HG02588 (cell line): ENCODE data around the gene C11orf87.

ENCODE experiments used
- ATAC-seq: cut with Tn5 transposase; IDR thresholded peaks from one replicate; pipeline ENCODE4 v1.9.1; 2021; ENCODE audit warnings: mild to moderate bottlenecking, moderate library complexity; ENCODE audit not compliant: unreplicated experiment

The C11orf87 gene

DNA sequence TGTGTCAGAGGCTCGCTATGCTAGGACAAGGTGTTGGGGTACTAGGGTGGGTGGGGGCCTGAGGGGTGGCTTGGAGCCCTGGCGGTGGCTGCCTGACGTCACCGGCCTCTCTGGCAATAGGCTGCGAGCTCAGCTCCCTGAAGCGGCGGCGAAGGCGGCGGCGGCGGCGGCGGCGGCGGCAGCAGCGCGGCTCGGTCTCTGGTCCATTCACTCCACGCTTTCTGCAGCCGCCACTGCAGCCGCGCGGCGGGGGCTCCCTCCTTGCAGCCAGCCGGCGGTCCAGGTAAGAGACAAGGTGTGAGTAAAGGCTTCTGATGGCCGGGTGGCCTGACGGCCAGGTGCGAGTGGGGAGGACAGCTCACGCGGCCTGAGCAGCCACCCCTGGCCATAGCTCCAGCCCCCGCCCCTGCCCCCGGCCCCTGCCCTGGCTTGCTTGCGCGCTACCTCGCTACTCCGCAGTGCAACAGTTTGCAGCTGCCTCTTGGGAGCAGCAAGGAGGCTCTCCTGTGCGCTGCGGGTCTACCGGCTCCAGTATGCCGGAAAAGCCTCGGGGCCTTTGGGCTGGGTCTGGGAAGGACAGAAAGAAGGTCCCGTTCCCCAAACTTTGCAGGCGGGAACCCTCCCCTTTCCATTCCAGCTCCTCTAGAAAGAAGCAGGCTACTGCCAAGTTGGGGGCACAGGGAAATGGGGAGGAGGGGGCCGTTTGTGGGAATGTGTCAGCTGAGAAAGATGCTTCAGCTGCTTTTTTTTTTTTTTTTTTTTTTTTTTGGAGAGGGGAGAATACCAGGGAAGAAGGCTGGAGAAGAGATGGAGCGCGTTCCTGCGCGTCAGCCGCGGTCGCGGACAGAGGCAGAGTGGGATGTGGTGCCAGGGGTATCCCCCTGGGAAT is at the start of gene C11orf87:
Gene C11orf87, plus strand, starts transcription at position 210 of the 889 bp plus-strand sequence. CDS start 1,444 bp downstream, outside the sequence.
- no peak for ATAC-seq

DNA sequence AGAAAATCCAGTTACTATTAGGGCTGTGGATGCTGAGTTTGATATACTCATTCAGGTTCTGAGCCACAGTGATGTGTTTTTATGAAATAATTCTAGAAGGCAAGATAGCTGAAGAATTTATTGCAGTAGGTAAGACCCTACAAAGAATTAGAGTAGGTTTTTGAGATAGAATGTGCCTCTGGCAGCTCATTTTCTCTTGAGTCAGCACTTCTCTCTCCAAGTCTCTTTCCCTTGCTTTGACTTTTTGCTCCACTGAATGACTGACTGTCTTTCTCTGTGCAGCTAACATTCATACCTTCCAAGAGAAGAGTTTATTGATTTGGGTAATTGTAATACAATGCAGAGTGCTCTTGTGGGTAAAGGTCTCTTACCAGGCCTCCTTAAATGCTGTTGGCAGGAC is 48.0 kb upstream of the C11orf87 start:
- no peak for ATAC-seq

DNA sequence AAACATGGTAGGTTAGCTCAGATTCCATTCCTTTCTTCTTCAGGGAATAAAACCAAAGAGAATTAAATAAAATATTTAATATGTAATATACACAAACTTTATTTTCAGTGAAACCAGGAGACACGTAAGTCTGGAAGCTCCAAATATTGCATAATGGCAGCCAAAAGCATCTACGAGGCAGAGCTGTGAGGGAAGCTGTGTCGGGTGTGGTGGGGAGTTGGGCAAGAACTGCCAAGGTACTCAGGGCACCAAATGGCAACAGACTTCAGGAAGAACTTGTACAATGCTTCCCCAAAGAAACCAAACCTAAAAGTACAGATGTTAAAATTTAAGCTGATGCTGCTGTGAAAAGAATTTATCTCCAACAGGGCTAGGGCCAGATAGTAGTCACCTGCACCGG is 47.5 kb upstream of the C11orf87 start:
- ATAC-seq, result no peak

DNA sequence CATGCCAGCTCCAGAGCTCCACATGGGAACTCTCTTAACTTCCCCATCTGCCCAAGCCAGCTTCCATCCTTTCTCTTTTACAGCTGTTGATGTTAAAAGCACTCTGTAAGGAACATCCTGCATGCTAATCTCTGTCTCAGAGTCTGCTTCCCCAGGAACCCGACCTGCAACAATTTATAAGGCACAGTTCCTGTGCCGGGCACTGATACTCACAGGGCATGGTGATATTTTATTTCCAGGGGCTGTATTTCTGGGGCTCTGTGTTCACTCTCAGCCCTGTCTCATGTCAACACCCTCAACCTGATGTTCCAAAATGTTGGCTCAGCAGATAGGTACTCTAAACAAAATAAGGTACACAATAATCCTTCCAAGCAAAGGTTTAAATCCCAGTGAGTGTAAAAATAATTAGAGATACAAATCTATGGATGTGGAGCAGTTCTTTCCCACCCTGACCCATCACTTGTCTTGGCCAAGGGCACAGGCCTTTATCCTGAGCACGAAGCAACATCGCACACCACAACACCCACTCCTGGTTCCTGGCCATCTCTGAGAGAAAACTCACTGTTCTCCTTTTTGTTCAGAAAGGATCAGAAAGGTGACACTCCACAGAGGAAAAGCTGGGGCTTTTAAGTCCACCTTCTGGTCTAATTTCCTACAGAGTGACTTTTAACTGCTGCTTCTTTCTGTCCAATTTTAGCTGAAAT is 44.8 kb upstream of the C11orf87 start:
- ATAC-seq, result no peak

DNA sequence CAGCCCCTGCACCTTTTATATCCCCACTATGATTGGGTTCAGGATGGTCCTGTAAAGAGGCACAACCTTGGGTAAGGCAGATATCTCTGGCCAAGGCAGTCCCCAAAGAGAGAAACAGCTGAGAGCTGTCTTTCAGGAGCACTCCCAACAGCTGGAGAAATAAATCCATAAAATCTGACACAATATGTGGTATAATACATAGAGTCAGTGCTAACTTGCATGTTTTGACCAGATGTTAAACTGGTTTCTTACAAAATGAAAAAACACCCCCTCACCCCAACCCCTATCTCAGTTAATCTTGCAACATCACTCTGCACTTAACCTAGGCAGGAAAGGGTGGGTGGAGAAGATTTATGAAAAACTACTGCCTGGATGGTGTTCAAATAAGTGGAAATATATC is 44.0 kb upstream of the C11orf87 start:
- no peak for ATAC-seq

DNA sequence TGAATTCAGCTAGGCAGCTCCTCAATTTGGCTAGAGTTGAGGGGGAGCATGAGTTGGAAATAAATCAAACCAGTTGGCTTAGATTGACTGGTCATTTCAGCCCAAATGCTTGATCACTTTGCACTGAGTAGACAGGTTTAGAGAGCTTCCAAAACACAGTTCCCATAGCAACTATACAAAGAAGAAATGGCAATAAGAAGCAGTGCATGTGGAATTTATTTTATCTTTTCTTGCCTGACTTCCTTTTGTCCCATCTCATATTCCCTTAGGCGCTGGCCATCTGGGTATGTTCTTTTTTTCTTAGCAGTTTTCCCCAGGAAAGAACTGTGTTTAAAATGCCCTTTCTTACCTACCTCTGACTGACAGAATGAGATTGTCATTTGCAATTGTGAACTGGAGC is 38.7 kb upstream of the C11orf87 start:
- ATAC-seq, result no peak

DNA sequence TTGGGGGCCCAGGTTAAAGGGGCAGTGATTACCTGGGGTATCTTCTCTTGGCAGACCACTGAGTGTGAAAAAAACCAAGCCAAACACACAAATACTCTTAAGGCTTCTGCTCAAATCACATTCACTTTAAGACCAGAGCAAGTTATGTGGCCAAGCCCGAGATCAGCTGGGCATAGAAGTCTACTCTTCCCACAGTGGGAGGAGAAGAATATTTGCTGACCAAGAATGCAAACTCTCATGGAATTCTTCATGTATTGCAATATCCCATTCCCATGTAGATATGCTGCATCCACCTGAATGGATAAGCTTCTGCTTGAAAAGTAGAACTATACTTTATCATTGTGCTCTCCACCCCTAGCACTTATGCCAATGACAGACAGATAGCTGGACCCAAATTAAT is 37.1 kb upstream of the C11orf87 start:
- no peak for ATAC-seq

DNA sequence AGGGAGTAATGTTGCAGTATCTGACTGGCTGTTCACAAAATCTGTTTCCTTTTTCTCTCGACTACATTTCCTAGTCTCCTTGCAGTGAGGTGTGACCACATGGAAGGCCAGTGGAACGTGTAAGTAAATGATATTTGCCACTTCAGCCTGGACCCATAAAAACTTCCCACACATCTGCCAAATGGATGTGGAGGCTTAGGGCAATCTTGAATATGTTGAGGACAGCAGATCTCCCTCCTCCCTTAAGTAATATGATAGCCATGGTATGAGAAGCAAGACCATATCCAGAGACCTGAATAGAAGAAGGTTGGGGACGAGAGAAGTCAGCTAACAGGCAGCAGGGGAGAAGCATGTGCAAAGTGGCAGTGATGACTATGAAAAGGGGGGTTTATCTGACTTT is 33.0 kb upstream of the C11orf87 start:
- no peak for ATAC-seq

DNA sequence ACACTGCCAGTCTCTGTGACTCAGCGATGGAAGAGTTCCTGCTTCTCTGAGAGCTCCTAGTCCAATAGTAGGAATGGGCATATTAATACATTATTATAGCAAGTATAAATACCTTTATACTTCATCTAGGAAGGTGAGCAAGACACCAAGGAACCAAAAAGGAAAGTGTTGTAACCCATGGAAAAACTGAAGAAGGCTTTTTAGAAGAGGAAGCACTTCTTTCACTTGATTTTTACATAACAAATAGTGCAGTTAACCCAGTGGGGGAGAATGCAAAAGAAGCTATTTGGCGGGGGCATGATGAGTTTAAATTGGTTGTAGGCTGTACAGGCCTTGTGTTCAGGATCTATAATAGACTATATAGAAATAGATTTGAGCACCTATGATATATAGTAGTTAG is 31.2 kb upstream of the C11orf87 start:
- no peak for ATAC-seq

DNA sequence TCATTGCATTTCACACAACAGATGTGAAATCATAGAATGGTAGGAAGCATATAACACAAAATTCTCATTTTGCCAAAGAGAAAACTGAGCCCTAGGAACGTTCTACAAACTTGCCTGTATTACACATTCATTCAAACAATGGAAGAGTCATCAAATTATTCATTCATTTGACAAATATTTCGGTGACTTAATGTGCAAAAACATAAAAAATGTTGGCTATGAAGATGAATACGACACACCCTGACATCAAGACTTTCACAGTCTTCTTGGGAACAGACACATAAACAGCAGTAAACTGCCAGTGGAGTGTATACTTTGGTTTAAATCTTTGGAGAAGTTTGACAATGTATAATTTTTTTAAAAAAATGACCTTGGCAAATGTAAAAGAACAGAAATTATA is 20.4 kb upstream of the C11orf87 start:
- ATAC-seq, result no peak

DNA sequence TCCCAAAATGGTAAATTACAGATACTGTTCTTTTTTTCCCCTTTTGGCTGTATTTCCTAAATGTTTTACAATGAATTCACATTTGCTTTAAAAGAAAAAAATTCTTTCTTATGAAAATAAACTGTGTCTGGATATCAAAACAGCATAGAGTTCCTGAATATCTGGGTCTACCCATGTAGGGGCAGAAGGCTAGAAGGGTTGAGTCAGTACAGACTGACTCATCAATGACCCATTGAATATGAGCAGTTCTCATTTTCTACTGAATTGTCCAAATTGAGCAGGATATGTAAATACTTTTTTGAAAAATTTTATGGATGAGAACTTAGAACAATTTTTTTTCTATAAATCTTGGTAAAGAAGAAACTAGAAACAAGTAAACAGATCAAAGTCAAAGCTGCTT is 16.3 kb upstream of the C11orf87 start:
- ATAC-seq, result no peak

DNA sequence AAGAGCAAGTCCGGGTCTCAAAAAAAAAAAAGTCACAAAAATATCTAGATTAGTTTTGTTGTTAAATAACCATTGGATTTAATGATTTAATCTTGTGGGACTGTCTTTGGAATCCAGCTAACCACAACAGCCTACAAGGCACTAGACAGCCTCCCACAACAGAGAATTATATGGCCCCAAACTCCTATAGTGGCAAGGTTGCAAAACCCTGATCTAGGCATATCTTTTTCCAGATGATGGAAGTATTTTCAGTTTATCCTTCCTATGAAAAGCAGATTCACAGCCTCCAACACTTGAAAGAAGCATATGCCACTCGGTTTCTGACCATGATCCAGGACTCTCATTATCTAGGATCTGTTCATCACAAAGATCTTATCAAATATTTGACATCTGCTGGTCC is 5.4 kb upstream of the C11orf87 start:
- no peak for ATAC-seq

DNA sequence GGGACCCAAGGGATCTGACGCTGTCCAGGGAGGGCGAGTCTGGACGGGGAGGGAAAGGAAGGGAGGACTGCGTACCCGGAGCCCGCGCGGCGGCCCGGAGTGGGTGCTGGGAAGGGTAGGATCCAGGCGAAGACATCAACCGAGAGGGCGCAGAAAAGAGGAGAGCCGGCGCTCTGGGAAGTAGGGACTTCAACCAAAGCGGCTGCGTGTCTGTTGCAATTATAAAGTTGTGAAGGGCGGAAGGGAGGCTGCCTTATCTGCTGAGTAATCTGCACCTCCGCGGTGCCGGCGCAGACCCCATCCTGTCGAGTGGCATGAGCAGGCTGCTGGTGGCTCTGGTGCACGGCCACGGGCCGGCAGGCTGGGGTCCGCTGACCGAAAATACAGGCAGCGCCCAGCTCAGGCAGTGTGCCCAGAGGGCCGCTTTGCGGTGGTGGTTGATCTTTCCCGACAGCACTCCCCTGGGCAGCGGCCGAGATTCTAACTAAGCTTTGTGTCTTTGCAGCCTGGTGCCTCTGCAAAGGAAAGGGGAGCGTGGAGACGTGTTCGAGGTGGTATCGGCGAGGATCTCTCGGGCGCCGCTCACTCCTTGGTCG is 978 bp downstream of the C11orf87 start:
- no peak for ATAC-seq

DNA sequence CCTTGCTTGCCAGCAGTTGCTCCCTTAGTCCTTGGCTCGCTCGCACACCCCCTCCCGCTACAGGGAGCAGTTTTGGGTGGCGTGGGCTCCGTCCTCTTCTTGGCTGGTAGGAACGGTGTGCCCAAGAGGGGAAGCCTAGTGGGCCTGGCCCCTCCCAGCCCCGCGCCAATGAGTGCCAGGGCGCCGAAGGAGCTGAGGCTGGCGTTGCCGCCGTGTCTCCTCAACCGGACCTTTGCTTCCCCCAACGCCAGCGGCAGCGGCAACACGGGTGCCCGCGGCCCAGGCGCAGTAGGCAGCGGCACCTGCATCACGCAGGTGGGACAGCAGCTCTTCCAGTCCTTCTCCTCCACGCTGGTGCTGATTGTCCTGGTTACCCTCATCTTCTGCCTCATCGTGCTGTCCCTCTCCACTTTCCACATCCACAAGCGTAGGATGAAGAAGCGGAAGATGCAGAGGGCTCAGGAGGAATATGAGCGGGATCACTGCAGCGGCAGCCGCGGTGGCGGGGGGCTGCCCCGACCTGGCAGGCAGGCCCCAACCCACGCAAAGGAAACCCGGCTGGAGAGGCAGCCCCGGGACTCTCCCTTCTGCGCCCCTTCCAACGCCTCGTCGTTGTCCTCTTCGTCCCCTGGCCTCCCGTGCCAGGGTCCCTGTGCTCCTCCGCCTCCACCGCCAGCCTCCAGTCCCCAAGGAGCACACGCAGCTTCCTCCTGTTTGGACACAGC is 1.6 kb downstream of the C11orf87 start:
- ATAC-seq, result no peak

DNA sequence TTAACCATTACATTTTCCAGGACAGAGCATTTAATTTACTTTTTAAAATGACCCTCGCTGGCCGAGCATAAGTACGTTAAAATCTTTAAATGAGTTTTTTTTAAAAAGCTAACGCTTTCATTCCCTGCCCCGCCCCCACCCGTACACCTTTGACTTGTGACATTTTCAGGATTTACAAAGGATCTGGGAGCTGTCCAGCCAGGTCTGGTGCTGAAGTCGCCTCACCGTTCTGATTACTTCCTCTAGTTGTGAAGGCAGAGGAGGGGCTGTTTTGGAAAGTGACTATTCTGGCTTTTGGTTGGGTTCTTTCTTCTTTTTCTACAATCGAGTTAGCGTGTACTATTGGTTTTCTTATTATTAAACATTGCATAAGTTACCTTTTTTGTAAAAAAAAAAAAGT is 2.9 kb downstream of the C11orf87 start:
- no peak for ATAC-seq

DNA sequence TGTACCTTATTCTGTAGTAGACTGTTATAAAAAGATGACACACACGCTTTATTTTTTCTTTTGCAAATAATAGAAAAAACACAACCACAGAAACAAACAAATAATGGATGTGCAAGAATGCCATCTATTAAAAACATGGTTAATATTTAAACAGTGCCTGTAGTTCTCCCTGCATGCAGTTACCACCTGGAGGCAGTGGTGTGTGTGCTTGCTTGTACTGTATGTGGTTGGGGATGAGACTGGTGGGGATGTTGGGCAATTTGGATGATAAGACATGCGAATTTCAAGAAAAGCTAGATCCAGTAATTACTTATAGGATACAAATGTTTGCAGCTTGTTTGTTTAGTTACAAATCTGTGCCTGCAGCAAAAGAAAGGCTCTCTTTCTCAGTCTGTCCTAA is 3.6 kb downstream of the C11orf87 start:
- no peak for ATAC-seq

DNA sequence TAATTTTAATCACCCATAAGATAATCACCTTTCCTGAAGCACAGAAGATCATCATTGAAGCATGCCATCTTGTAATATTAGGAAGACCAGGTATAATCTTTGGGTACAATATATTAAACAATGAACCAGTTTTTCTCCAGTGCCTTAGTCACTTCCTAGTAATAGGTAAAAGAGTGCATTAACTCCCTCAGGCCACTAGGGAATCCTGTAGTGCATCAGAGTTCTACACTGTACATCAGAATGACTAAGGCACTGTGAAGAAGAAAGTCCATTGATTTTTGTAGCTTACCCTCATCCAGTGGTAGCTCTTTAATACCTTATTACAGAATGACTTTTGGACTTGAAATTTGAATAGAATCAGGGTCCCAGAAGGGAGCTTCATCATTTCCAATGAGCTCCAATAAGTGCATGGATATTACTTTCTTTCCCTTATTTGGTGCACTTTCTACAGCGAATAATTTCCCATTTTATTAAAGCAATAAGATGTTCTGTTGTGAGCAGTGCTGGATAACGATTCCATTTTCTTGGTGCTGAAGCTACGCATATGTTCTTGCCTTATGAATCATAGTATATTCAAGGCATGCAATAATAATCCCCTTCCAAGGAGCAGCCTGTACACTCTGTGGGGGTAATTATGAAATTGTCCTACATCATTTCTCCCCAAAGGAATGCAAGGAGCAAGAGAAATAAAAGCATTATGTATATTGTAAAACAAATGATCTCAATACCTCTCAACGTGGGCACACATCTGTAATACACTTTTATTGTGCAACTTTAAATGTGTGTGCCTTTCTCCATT is 4.7 kb downstream of the C11orf87 start:
- ATAC-seq, result no peak

DNA sequence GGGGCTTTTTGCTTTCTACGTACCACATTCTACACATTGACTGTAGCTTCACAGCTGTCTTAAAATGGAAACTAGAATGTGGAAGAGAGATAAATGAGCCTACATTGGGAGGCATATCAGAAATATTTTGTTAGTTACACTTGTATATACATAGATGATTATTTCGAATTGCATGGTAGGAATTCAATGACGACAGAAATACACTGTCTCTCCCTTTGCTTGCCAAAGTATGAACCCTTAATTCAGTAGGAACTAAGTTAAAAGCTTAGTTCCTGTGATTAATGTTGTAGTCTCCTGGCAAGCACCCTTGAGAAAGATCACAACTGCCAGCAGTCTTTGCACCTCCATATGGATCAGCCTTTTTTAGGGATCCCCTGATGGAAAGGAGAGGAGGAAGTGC is 10.1 kb downstream of the C11orf87 start:
- ATAC-seq, result no peak

DNA sequence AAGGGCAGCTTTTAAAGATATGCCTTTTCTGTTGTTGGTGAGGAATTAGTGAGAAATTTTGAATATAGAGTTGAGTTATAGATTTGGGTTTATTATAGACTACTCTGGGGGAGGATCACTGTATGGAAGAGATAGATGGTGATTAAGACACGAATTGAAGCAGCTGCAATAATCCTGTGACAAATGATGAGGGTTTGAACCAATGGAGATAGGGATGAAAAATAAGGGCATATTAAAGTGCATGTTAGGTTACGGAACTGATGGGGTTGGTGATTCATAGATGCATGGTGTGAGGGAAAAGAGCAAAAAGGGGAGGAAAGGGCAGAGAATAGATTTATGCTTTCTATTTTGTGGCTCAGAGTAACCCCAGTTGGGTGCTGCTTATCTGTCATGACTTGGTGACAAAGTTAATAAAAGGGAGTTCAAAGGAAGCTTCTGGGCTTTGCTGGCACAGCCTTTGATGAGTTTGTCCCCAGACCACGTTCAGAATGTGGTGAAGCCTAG is 11.8 kb downstream of the C11orf87 start:
- no peak for ATAC-seq

DNA sequence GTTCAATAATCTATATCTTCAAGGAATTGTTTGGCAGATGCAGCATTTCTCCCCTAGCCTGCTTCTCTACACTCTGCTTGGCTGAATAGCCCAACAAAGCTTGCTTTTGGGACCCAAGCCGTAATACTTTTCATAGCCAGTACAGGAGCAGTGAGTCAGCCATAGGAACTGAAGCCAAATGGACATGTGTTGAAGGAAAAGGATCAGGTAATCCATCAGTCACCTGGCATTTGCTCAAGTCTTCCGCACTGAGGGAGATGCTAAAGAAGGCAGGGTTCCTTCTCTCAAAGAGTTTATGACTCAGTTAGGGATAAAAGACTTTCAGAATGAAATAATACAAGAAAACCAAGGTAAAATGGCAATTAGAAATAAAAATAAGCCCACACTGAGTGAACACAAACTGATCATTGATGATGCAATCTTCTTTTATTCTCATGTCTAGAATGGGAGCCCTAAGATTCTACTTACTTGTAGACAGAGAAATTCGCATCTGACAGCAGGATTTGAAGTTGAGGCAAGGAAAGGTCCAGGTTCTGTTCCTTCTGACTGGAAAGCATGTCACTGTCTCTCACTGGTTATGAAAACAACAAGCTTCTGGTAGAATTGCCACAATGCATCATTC is 13.2 kb downstream of the C11orf87 start:
- no peak for ATAC-seq
